B cell (primary cell): ENCODE data around the gene ITCH.

Experiments used
- CTCF ChIP-seq: fragments of 200-600 bp; IDR thresholded peaks from one replicate; pipeline ENCODE4 v1.8.0; 2022; ENCODE audit warnings: antibody characterized with exemption, mild to moderate bottlenecking
- EZH2 ChIP-seq: IDR thresholded peaks from 2 replicates; pipeline ENCODE4 v1.6.1; 2012; ENCODE audit warnings: borderline replicate concordance, low read depth, mild to moderate bottlenecking, moderate library complexity, low read length; ENCODE audit not compliant: insufficient read depth, poor library complexity, severe bottlenecking

- TF ChIP-seq CTCF (no peak), EZH2 (no peak)
Measured at GRCh38 chr20:34347571-34347970, 15.5 kb upstream of the ITCH start.
